Neural cell (in vitro differentiated cells): ENCODE measurements around the gene DAPK2. TPM values are rescaled to one million over a fixed set of nuclear protein-coding genes. Genes with fewer than 3 reads are reported as not detected.

Experiments used
- H2AFZ ChIP-seq: fragments of 200-600, 300-800 bp; sonication (generic), shearing (Covaris generic); 2 replicates; pipeline ENCODE4 v1.6.0; 2014; ENCODE audit warnings: low read depth, mild to moderate bottlenecking, antibody characterized with exemption, low read length, moderate library complexity
- H3F3A ChIP-seq: fragments of 200-600 bp; shearing (Covaris generic); 2 replicates; pipeline ENCODE4 v1.6.1; 2016; ENCODE audit warnings: mild to moderate bottlenecking, moderate library complexity, mixed read lengths, antibody characterized with exemption, low read length; ENCODE audit not compliant: insufficient read depth, poor library complexity, severe bottlenecking
- H3K27ac ChIP-seq: fragments of 200-600, 300-800 bp; sonication (generic), shearing (Covaris generic); 2 replicates; pipeline ENCODE4 v1.5.1; 2014; ENCODE audit warnings: mild to moderate bottlenecking, low read length, moderate library complexity
- H3K27me3 ChIP-seq: fragments of 300-800, 200-600 bp; sonication (generic), shearing (Covaris generic); 2 replicates; pipeline ENCODE4 v1.6.0; 2014; ENCODE audit warnings: mild to moderate bottlenecking, low read depth, low read length, moderate library complexity; ENCODE audit not compliant: insufficient read depth
- H3K36me3 ChIP-seq: fragments of 300-800, 200-600 bp; sonication (generic), shearing (Covaris generic); 2 replicates; pipeline ENCODE4 v1.5.1; 2014; ENCODE audit warnings: mild to moderate bottlenecking, antibody characterized with exemption, low read length, moderate library complexity; ENCODE audit not compliant: insufficient read depth
- H3K4me2 ChIP-seq: fragments of 300-800, 200-600 bp; sonication (generic), shearing (Covaris generic); 2 replicates; pipeline ENCODE4 v1.6.0; 2014; ENCODE audit warnings: mild to moderate bottlenecking, low read length
- H3K4me3 ChIP-seq: fragments of 300-800, 200-600 bp; sonication (generic), shearing (Covaris generic); 2 replicates; pipeline ENCODE4 v1.5.1; 2014; ENCODE audit warnings: mild to moderate bottlenecking, low read length, moderate library complexity
- H3K79me2 ChIP-seq: fragments of 200-600 bp; shearing (Covaris generic); replicated peaks from 2 replicates; pipeline ENCODE4 v1.6.0; 2014; ENCODE audit warnings: mild to moderate bottlenecking, low read length, moderate library complexity; ENCODE audit not compliant: insufficient read depth
- H3K9ac ChIP-seq: fragments of 300-800, 200-600 bp; sonication (generic), shearing (Covaris generic); 2 replicates; pipeline ENCODE4 v1.6.1; 2016; ENCODE audit warnings: mild to moderate bottlenecking, low read length, mixed read lengths
- H3K9me2 ChIP-seq: fragments of 200-600 bp; shearing (Covaris generic); 2 replicates; pipeline ENCODE4 v1.6.1; 2016; ENCODE audit warnings: mild to moderate bottlenecking, low read length, mixed read lengths; ENCODE audit not compliant: insufficient read depth
- H3K9me3 ChIP-seq: fragments of 200-600, 300-800 bp; sonication (generic), shearing (Covaris generic); 2 replicates; pipeline ENCODE4 v1.6.1; 2016; ENCODE audit warnings: mild to moderate bottlenecking, mixed run types, low read length, moderate library complexity, mixed read lengths
- H4K20me1 ChIP-seq: fragments of 200-600 bp; shearing (Covaris generic); 2 replicates; pipeline ENCODE4 v1.6.1; 2016; ENCODE audit warnings: mild to moderate bottlenecking, mixed run types; ENCODE audit not compliant: insufficient read depth
- CTCF ChIP-seq: fragments of 450-650 bp; IDR thresholded peaks from 2 replicates; pipeline ENCODE4 v1.5.1; 2014; ENCODE audit warnings: antibody characterized with exemption, mild to moderate bottlenecking, moderate library complexity; ENCODE audit not compliant: poor library complexity, severe bottlenecking
- EP300 ChIP-seq: fragments of 450-650 bp; conservative IDR thresholded peaks from 2 replicates; pipeline ENCODE4 v1.6.1; 2014; ENCODE audit warnings: antibody characterized with exemption, mild to moderate bottlenecking, moderate library complexity; ENCODE audit not compliant: poor library complexity, severe bottlenecking
- EZH2 ChIP-seq: fragments of 200-600, 300-800 bp; shearing (Covaris generic), sonication (generic); IDR thresholded peaks from 2 replicates; pipeline ENCODE4 v1.6.1; 2014; ENCODE audit warnings: antibody characterized with exemption, low read length, borderline replicate concordance, mild to moderate bottlenecking; ENCODE audit not compliant: insufficient read depth, poor library complexity, severe bottlenecking
- MXI1 ChIP-seq: fragments of 450-650 bp; conservative IDR thresholded peaks from 2 replicates; pipeline ENCODE4 v1.6.1; 2014; ENCODE audit warnings: antibody characterized with exemption, mild to moderate bottlenecking; ENCODE audit not compliant: poor library complexity, severe bottlenecking
- POLR2AphosphoS5 ChIP-seq: IDR thresholded peaks from 2 replicates; pipeline ENCODE4 v1.6.1; 2012
- RAD21 ChIP-seq: fragments of 450-650 bp; conservative IDR thresholded peaks from 2 replicates; pipeline ENCODE4 v1.6.1; 2014; ENCODE audit warnings: antibody characterized with exemption, mild to moderate bottlenecking, moderate library complexity
- REST ChIP-seq: IDR thresholded peaks from 2 replicates; pipeline ENCODE4 v1.6.1; 2012; ENCODE audit warnings: borderline replicate concordance
- SMC3 ChIP-seq: fragments of 450-650 bp; conservative IDR thresholded peaks from 2 replicates; pipeline ENCODE4 v1.6.1; 2014; ENCODE audit warnings: antibody characterized with exemption, mild to moderate bottlenecking, moderate library complexity; ENCODE audit not compliant: poor library complexity
- TAF1 ChIP-seq: IDR thresholded peaks from 2 replicates; pipeline ENCODE4 v1.6.1; 2012; ENCODE audit warnings: low read depth
- polyA plus RNA-seq: library from polyadenylated mRNA; depleted of rRNA; stranded (reverse); fragments of >200 nt; gene quantifications from 2 replicates; pipeline ENCODE4 v1.2.3, GENCODE V29; 2014

Gene DAPK2
- polyA plus RNA-seq, 1 donor from 2014 or later, result 0.78 TPM

GRCh38 chr15:63881431-63881830 is 164.9 kb downstream of the DAPK2 start:
- TF ChIP-seq SMC3 (no peak), TAF1 (no peak), POLR2AphosphoS5 (no peak), CTCF (no peak), EZH2 (no peak), REST (no peak), RAD21 (no peak), MXI1 (no peak), EP300 (no peak)
- Histone ChIP-seq H4K20me1 (no peaks in the 10 kb centered on the region), H3K9ac (no peak overlapping the region), H2AFZ (no peak overlapping the region), H3K36me3 (no peaks in the 10 kb centered on the region), H3K79me2 (no peaks in the 10 kb centered on the region), H3K9me3 (no peaks in the 10 kb centered on the region), H3F3A (no peaks in the 10 kb centered on the region), H3K27ac (no peak overlapping the region), H3K4me2 (no peak overlapping the region), H3K9me2 (no peaks in the 10 kb centered on the region), H3K4me3 (no peak overlapping the region), H3K27me3 (no peaks in the 10 kb centered on the region)

GRCh38 chr15:63880744-63881143 is 165.5 kb downstream of the DAPK2 start:
- no peak overlapping the region for H3K4me3 ChIP-seq
- H3K79me2 ChIP-seq, result no peaks in the 10 kb centered on the region
- no peaks in the 10 kb centered on the region for H3K9me2 ChIP-seq
- H3K27ac ChIP-seq, result no peak overlapping the region
- H3K9me3 ChIP-seq, result no peaks in the 10 kb centered on the region
- no peaks in the 10 kb centered on the region for H3K36me3 ChIP-seq
- H3K4me2 ChIP-seq, result no peak overlapping the region
- no peak overlapping the region for H3K9ac ChIP-seq
- no peak overlapping the region for H2AFZ ChIP-seq
- TF ChIP-seq RAD21, result no peak
- TF ChIP-seq EP300, result no peak
- no peaks in the 10 kb centered on the region for H3K27me3 ChIP-seq
- H3F3A ChIP-seq, result no peaks in the 10 kb centered on the region
- H4K20me1 ChIP-seq, result no peaks in the 10 kb centered on the region

DNA sequence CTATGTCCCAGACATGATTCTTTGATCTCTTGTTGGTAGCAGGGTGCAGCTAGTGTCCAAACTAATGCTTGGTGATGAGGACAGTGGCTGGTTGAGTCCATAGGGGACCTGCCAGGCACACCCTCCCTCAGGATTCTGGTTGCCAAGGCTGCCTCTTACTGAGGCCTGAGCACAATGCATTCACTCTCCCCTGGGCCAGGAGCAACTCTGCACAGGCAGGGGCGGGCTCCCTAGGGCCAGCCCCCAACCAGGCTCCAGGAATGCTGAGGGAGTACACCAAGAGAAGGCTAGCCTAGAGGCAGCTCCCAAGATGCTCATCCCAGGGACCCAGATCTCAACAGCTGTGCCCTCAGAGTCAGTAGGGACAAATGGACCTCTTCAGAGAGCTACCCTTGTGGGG is 166.3 kb downstream of the DAPK2 start:
- H3K4me2 ChIP-seq, result no peak overlapping the region

More for the DNA sequence above, 166.3 kb downstream of the DAPK2 start:
- H3K27ac ChIP-seq, result no peak overlapping the region
- no peak overlapping the region for H3K9ac ChIP-seq
- H3K79me2 ChIP-seq, result no peaks in the 10 kb centered on the region
- no peaks in the 10 kb centered on the region for H3K27me3 ChIP-seq
- H3K36me3 ChIP-seq, result no peaks in the 10 kb centered on the region
- H2AFZ ChIP-seq, result no peak overlapping the region
- H3F3A ChIP-seq, result no peaks in the 10 kb centered on the region
- H3K9me2 ChIP-seq, result no peaks in the 10 kb centered on the region
- TF ChIP-seq EZH2, result no peak
- no peak for TF ChIP-seq MXI1
- TF ChIP-seq POLR2AphosphoS5, result no peak
- no peak for TF ChIP-seq EP300
- no peak for TF ChIP-seq RAD21
- TF ChIP-seq REST, result no peak
- no peak for TF ChIP-seq TAF1
- TF ChIP-seq CTCF, result no peak
- no peak for TF ChIP-seq SMC3
- no peak overlapping the region for H3K4me3 ChIP-seq
- no peaks in the 10 kb centered on the region for H3K9me3 ChIP-seq
- no peaks in the 10 kb centered on the region for H4K20me1 ChIP-seq
